Nephron progenitor cell (in vitro differentiated cells): Measurements from ENCODE around the gene PTK7.

Experiments used
- DNase-seq: peaks from one replicate; pipeline ENCODE4 v3.0.0; 2021
- H3K27ac Mint-ChIP-seq: 2 replicates; pipeline ENCODE4 v1.8.0; 2021; ENCODE audit warnings: mild to moderate bottlenecking, moderate library complexity, mixed read lengths
- H3K27me3 Mint-ChIP-seq: 2 replicates; pipeline ENCODE4 v1.8.0; 2021; ENCODE audit warnings: mild to moderate bottlenecking, low read depth, mixed read lengths; ENCODE audit not compliant: poor library complexity
- H3K36me3 Mint-ChIP-seq: 2 replicates; pipeline ENCODE4 v1.8.0; 2021; ENCODE audit warnings: low read depth, mixed read lengths
- H3K4me1 Mint-ChIP-seq: 2 replicates; pipeline ENCODE4 v1.8.0; 2021; ENCODE audit warnings: mixed read lengths
- H3K4me3 Mint-ChIP-seq: 2 replicates; pipeline ENCODE4 v1.8.0; 2021; ENCODE audit warnings: mild to moderate bottlenecking, moderate library complexity, mixed read lengths
- H3K9me3 Mint-ChIP-seq: 2 replicates; pipeline ENCODE4 v1.8.0; 2021; ENCODE audit warnings: mild to moderate bottlenecking, moderate library complexity, mixed read lengths
- CTCF ChIP-seq: fragments of 200-600 bp; sonication (generic); IDR thresholded peaks from 2 replicates; pipeline ENCODE4 v1.5.0; 2021; ENCODE audit warnings: antibody characterized with exemption

PTK7 gene

GRCh38 chr6:43200541-43200940 lies 124.4 kb downstream of the PTK7 start:
- no peak overlapping the region for H3K4me3 Mint-ChIP-seq
- TF ChIP-seq CTCF = no peak
- peaks cover 13% of the 10 kb centered on the region for H3K4me1 Mint-ChIP-seq
- H3K27ac Mint-ChIP-seq = no peak overlapping the region
- no peak for DNase-seq
- H3K9me3 Mint-ChIP-seq = no peaks in the 10 kb centered on the region
- H3K36me3 Mint-ChIP-seq = peaks cover 19% of the 10 kb centered on the region
- peaks cover 4% of the 10 kb centered on the region for H3K27me3 Mint-ChIP-seq

- Mint-ChIP-seq H3K27me3 (peaks cover 4% of the 10 kb centered on the region), H3K4me3 (no peak overlapping the region), H3K4me1 (no peaks in the 10 kb centered on the region), H3K27ac (no peak overlapping the region), H3K9me3 (no peaks in the 10 kb centered on the region), H3K36me3 (peaks cover 24% of the 10 kb centered on the region)
- TF ChIP-seq CTCF = no peak
- no peak for DNase-seq
Observed at GRCh38 chr6:43202451-43202850, 126.3 kb downstream of the PTK7 start.

- H3K36me3 Mint-ChIP-seq = peaks cover 24% of the 10 kb centered on the region
- no peaks in the 10 kb centered on the region for H3K4me1 Mint-ChIP-seq
- H3K27me3 Mint-ChIP-seq = peaks cover 4% of the 10 kb centered on the region
- no peak for DNase-seq
- no peak for TF ChIP-seq CTCF
- H3K27ac Mint-ChIP-seq = no peak overlapping the region
- H3K9me3 Mint-ChIP-seq = no peaks in the 10 kb centered on the region
- H3K4me3 Mint-ChIP-seq = no peak overlapping the region
Observed at GRCh38 chr6:43203029-43203717, 127.1 kb downstream of the PTK7 start.

GRCh38 chr6:43203718-43204095 lies 127.6 kb downstream of the PTK7 start:
- Mint-ChIP-seq H3K4me1 (no peaks in the 10 kb centered on the region), H3K27me3 (peaks cover 4% of the 10 kb centered on the region), H3K27ac (no peak overlapping the region), H3K36me3 (peaks cover 24% of the 10 kb centered on the region), H3K9me3 (no peaks in the 10 kb centered on the region), H3K4me3 (no peak overlapping the region)
- no peak for DNase-seq
- TF ChIP-seq CTCF = no peak

GRCh38 chr6:43204271-43205105 lies 128.4 kb downstream of the PTK7 start:
- Mint-ChIP-seq H3K4me3 (no peak overlapping the region), H3K9me3 (no peaks in the 10 kb centered on the region), H3K4me1 (no peaks in the 10 kb centered on the region), H3K36me3 (peaks cover 24% of the 10 kb centered on the region), H3K27me3 (peaks cover 4% of the 10 kb centered on the region), H3K27ac (no peak overlapping the region)
- no peak for DNase-seq
- TF ChIP-seq CTCF = no peak
